NCI-H69 (cell line): ENCODE data around the gene PRR16.

Source experiments
- DNase-seq: peaks from one replicate; lab custom pipeline; 2025; lab: John Stamatoyannopoulos, UW

PRR16 gene

DNA sequence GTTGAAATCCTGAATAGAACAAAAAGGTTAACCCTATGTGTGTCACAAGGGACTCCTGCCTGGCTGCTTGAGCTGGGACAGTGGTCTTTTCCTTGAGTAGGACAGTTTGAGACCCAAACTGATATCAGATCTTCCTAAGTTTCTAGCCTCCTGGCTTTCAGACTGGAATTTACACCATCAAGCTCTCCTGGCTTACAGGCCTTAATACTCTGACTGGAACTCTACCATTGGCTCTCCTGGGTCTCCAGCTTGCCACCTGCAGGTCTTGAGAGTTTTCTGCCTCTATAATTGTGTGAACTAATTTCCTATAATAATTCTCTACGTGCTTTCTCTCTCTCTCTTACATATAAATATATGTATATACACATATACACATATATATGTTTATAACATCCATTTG lies 112.5 kb downstream of the PRR16 start:
- no peak for DNase-seq

DNA sequence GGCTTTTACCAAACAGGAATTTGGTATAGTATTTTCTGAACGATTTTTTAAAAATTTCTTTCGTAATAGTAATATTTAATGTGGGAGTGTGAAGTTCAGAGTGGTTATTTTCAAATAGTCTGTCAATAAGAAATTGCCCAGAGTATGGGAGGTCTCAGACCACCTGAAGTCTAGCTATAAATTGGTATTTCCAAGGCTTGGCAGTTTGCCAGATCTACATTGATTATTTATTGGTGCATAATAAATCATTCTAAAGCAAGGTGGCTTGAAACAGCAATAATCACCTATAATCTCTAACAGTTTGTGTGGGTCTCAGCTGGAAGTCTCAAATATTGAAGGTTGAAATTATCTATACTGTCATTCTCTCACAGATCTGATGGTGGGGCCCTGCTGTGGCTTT lies 118.5 kb downstream of the PRR16 start:
- no peak for DNase-seq

DNA sequence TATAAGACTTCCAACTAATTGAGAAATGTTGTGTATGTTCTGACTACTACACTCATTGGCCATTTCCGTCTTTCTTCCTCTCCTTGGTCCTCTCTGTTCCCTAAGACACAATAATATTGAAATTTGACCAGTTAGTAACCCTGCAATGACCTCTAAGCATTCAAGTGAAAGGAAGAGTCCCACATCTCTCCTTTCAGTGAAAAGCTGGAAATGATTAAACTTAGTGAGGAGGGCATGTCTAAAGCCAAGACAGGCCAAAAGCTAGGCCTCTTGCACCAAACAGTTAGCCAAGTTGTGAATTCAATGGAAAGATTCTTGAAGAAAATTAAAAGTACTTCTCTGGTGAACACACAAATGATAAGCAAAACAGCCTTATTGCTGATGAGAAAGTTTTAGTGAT lies 122.5 kb downstream of the PRR16 start:
- DNase-seq = no peak

DNA sequence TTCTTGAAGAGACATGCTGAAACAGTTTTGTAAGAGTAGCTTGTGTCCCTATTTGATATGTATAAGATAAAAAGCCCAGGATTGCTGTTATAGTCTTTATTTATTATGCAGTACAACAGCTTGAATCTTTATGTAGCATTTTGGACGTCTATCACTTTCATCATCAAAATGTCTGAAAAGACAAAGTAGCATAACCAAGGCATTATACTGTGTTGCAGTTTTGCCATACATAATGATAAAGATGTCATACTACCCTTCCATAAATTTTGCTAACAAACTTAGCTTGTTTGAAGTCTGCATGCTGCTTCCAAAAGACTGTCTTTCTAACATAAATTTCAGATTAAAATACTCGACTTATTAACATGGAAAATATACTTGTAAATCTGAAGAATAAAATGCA lies 127.8 kb downstream of the PRR16 start:
- no peak for DNase-seq

DNA sequence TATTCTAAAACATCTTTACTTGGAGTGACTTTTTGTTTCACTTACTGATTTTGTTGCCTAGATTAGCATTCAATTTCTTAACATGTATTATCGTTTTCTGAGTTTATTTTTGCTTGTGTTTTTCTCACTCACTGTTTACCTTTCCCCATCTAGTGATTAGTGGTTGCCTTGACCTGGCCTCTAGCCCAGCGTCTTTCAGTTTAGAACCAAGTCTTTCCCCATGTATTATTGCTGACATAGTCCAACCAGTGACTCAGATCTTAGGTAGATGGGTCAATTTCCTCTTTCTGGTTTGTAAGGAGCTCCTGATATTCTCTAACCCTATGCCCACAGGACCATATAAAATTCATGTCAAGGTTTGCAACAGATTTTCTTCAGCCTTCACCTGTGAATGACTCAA lies 135.5 kb downstream of the PRR16 start:
- no peak for DNase-seq

DNA sequence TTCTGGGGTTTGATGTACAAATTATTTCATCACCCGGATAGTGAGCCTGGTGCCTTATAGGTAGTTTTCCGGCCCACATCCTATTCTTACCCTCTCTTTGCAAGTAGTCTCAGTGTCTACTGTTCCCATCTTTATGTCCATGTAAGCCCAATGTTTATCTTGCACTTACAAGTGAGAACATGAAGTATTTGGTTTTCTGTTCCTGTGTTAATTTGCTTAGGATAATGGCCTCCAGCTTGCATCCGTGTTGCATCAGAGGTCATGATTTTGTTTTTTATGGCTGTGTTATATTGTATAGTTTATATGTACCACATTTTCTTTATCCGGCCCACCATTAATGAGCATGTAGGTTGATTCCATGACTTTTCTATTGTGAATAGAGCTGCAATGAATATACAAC lies 136.5 kb downstream of the PRR16 start:
- DNase-seq = peak; percentile 32

DNA sequence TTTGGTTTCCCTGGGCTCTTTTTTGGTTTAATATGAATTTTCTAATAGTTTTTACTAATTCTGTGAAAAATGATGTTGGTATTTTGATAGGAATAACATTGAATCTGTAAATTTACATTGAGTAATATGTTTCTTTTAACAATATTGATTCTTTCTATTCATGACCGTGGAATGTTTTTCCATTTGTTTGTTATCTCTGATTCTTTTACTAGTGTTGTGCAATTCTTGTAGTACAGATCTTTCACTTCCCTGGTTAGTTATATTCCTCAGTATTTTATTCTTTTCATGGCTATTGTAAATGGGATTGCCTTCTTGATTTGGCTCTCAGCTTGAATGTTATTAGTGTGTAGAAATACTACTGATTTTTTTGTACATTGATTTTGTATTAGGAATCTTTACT lies 137.9 kb downstream of the PRR16 start:
- no peak for DNase-seq

DNA sequence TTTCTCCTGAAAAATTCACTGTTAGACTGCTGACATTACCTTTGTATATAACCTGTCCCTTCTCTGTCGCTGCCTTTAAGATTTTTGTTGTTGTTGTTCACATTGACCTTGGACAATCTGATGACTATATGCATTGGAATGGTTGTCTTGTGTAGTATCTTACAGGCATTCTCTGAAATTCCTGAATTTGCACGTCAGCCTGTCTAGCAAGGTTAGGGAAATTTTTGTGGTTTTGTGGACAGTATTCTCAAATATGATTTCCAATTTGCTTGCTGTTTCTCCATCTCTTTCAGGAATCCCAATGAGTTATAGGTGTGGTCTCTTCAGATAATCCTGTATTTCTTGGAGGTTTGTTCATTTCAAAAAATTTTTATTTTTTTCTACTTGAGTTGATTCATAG lies 140.8 kb downstream of the PRR16 start:
- DNase-seq = no peak

DNA sequence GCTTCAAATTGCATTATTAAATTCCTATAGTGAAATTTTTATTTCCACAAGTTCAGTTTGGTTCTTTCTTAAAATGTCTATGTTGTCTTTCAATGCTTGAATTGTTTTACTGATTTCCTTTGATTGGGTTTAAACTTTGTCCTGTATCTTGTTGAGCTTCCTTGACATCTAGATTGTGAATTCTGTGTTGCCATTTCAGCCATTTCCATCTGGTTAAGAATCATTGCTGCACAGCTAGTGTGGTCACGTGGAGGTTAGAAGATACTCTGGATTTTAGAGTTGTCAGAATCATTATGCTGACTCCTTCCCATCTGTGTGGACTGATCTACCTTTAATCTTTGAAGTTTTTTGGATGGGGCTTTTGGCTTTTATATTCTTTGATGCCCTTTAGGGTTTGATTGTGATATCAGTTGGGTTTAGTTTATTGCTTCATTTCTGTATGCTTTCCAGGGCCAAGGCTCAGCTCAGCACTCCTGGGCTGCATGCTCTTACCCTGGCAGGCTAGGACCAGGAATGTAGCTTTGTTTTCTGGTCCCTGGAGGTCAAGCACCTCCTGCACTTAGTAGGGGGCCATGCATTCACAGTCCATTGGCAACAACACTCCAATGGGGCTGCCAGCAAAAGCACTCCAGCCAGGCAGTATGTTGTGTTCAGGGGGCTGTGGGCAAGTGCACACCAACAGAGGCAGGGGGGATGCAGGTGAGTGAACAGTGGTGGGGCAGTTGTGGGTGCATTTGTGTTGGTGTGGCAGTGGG lies 141.4 kb downstream of the PRR16 start:
- DNase-seq = no peak

DNA sequence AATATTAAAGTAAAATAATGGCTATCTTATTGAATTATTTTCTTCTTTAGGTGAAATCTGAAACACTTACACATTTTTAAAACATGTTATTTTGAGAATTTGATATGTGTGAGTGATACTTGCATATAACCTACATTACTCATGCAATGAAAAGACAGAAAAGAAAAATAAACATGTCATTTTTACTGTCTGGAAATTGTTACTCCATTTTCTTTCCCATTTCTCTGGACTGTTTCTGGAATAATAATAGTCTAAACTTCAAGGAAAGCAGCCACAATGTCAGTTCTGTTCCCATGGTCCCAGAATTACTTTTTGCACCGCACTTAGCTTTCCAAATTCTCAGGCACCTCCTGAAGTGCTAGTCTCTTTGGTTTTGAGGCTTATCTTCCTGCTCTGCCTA lies 145.5 kb downstream of the PRR16 start:
- no peak for DNase-seq

DNA sequence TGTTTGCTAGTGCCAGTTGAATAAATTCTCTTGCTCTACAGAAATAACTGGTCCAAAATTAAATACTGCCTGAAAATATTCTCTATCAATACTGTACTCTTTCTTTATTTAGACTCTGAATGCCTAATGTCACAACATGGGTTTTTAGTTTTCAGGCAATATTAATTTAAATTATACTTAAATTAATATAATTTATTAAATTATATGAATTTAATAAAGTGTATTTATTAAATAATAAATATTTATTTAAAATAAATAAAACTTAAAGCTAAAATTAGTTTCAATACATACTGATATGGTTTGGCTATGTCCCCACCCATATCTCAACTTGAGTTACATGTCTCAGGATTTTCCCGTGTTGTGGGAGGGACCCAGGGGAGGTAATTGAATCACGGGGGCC lies 146.0 kb downstream of the PRR16 start:
- DNase-seq = no peak

DNA sequence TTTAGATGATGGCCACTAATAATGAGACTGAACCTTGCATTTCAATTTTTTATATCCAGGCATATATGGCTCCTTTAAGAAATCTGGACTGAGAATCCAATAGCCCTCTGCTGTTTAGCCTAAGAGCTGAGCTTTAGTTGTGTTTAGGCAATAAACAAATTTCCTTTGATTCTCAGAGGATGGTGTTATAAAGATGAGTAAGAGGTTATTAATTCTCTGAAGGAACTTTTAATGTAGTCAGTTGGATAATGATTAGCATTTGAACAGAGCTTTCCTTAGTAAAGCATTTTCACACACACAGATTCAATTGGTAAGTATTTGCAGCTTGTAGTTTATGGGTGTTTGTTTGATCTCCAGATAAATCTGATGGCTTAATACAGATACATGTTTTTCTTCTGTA lies 149.6 kb downstream of the PRR16 start:
- DNase-seq = no peak

DNA sequence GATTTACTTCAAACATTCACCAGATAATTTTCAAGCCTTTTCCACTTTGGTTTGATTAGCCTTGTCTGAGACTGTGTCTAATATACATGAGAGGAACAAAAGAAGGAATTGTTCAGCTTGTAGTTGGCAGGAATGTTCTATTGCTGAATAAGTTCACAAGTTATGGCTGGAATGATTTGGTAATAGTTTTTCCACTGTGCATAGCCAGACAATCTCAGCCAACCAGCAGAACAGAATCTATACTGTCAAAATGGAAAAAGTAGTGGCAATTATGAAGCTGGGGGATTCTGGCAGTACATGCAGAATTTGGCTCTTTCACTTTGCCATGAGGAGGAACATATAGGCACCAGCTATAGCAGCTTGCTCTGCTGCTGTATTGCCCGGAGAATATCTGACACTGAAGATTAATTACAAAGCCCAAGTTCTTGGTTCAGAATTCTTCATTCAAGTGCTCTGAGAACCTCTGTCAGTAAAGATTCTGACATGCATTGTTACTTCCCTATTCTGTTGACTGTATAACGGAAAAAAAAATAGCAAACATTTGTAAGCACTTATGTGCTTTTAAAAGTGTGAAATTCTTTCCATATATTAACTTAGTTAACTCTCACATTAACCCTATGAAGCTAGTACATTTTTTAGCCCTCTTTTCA lies 150.6 kb downstream of the PRR16 start:
- DNase-seq = no peak

DNA sequence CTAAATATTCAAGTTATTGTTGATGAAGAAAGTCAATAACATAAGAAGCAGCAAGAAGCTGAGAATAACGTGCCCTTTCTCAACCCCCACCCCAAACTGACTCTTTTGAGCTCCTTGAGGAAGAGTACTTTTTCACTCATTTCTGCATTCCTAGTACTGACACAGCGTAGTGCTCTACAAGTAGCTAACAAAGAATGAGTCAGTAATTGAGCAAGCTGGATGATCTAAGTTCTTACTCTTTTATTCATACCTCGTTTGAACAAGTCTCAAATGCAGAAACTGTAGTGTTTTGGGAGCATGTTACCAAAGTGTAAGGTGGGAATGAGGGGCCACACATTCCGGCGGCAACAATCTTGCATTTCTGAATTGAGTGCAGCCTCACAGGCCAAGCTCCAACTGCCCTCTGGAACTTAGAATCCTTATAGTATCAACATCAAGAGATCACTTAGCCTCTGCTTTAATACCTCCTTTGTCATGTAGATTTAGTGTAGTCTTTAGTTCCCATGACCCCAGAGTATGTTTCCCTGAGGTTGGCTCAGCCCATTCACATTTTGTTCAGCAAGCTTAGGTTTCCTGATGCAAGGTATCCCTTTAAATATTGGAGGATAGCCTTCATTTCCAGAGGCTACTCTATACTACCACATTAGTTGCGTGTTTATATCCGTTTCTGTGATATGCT lies 152.0 kb downstream of the PRR16 start:
- no peak for DNase-seq

DNA sequence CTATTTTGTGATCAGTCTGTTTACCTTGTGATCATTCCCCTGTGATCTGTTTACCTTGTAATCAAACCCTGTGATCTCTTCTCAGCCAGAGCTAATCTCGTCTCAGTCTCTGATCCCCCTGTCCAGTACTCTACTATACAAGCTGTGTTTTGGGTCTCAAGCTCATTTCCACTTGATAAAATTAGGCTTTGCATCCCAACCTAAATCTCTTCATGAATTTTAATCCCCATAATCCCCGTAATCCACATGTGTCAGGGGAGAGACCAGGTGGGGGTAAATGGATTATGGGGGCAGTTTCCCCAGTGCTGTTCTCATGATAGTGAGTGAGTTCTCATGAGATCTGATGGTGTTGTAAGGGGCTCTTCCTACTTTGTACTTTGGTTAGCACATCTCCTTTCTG lies 157.2 kb downstream of the PRR16 start:
- peak; percentile 29 for DNase-seq

DNA sequence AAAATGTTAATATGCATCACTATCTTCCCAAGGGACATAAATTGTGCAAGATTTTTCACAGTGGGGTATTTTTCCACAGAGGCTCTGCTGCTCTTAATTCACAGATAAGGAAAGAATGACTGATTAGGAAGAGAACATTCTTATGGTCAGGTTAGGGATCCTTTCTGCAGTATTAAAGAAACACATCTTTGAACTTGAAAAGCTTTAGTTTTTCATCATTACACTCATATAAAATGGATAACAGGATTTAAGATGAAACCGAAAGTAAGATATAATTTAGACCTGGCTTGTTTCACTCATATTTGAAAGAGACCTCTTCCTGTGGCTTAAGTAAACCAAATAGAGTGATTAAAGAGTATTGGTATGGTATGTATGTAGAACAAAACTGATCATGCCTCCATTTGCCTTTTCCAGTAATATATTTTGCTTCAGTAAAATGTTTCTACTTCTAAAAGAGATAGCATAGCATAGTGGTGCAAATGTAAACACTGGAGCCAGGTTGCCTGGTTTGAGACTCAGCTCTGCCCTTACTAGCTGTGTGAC lies 160.0 kb downstream of the PRR16 start:
- DNase-seq = no peak

DNA sequence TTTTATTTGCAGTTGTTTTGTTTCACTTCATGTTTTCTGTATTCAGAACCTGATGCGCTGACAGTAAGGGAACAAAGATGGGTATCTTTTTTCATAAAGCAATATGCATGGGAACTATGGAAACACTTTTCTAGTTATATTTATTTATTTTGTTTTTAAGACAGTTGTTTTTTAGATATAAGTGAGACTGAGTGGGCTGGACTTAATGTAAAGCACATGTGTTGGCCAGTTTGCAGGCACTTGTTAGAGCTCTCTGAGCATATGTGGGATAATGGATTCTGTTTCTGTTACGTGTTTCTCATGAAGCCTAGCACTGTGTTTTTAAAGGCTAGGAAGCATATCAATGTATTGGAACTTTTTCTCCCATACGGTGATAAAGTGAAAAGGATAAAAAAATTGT lies 164.1 kb downstream of the PRR16 start:
- DNase-seq = no peak

DNA sequence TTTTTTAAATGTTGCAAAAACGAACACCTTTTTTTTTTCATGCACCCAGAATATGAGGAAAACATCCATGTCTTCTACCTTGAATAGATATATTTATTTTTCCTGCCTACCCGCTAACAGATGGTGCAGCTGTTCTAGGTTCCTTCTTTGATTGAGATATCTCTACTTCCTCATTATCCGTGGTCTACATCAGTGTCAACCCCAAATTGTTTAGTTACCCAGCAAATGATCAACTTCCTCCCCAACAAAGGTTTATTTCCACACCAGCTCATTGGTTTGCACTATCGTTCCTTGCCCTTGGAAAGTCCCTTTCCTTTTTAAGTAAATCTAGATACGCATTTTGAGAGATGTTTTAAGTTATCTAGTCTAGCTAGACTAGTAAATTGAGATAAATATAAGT lies 166.4 kb downstream of the PRR16 start:
- no peak for DNase-seq

DNA sequence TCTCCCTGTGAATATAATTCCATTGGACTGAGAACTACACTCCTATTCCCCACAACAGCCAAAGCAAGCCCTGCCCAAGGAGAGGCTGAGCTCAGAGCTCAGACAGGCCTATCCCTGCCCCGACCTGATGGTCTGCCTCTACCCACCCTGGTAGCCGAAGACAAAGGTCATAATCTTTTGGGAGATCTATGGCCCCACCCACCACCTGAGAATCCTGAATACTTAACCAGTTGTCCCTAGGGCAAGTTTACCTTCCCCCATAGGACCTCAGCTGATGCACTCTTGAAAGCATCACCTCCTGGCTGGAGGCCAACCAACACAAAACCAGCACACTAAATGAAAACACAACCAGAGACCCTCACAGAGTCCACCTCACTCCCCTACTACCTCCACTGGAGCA lies 167.5 kb downstream of the PRR16 start:
- DNase-seq = no peak

DNA sequence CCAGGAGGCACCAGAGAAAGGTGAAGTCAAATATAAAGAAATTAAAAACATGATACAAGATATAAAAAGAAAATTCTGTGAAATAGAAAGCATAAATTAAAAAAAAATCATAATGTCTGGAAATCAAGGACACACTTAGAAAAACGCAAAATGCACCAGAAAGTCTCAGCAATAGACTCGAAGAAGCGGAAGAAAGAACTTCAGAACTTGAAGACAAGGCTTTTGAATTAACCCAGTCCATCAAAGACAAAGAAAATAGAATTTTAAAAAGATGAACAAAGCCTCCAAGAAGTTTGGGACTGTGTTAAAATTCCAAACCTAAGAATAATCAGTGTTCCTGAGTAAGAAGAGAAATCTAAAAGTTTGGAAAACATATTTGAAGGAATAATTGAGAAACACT lies 168.3 kb downstream of the PRR16 start:
- DNase-seq = no peak

DNA sequence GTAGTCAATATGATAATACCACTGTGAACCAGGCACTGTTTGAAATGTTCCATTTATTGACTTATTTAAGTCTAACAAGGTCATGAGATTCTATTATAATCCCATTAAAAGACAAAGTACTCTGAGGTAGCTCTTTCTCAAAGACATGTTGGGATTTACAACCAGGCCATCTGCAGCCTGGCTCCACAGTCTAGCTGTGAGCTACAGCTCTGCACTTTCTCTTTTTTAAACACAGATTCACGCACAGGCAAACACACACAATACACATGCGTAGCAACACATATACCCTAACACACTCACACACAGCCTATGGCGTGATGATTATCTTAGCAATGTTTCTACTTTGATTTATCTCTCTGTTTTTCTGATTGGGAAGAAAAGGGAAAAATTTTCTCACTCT lies 174.3 kb downstream of the PRR16 start:
- no peak for DNase-seq

DNA sequence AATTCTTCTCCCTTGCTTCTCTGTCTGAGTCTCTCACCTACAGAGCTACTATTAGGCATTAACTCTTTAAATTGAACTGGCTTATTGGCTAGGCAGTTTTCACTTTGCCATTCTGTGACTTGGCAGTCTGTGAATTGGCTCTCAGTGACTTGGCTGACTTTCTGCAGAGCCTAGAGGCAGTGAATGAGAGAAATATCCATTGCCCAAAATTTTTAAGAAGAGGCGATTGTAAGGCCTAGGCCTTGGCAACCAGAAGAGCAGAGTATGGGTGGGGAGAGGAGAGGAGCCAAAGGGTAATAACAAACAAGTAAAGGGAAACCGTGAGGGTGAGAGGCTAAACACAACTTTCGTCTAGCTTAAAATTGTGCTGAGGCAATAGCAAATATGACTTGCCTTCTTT lies 176.7 kb downstream of the PRR16 start:
- DNase-seq = no peak

DNA sequence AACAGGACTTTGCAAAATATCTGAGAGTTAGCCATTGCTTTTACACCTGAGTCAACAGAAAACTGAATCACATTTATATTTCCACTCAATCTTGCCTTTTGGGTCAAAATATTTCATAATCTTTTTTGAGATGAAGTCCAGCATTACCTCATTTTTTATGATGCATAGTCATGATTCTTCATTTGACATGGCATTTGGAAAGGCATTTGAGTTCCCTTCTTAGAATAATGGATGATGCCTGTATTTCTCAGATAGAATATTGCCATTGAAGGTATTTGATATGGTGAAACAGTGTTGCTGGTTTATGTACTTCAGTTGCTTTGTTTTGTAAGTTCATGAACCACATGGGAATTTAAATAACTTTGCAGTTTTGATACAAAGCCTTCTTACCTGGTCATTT lies 180.4 kb downstream of the PRR16 start:
- DNase-seq = no peak
